HG03108 (cell line): ENCODE measurements around the gene NFYA.

ENCODE experiments used
- ATAC-seq: cut with Tn5 transposase; IDR thresholded peaks from one replicate; pipeline ENCODE4 v1.9.1; 2021; ENCODE audit warnings: moderate library complexity; ENCODE audit not compliant: unreplicated experiment

NFYA gene

GRCh38 chr6:41072836-41073202 is at the start of gene NFYA:
TSS of gene NFYA (plus strand) at chr6:41072974. CDS start at chr6:41079090, 6,116 bp downstream.
- peak; percentile 62 for ATAC-seq

- ATAC-seq: no peak
These were observed 49.7 kb upstream of the NFYA start for GRCh38 chr6:41023114-41023513.

- no peak for ATAC-seq
These were observed 46.7 kb upstream of the NFYA start for GRCh38 chr6:41025966-41026530.

- no peak for ATAC-seq
These were observed 45.5 kb upstream of the NFYA start for GRCh38 chr6:41027241-41027640.

GRCh38 chr6:41027799-41028560 is 44.8 kb upstream of the NFYA start:
- peak; percentile 77 for ATAC-seq

GRCh38 chr6:41028561-41029412 is 44.0 kb upstream of the NFYA start:
- ATAC-seq: peak; percentile 35

GRCh38 chr6:41032830-41033229 is 39.9 kb upstream of the NFYA start:
- no peak for ATAC-seq

- ATAC-seq: no peak
These were observed 39.0 kb upstream of the NFYA start for GRCh38 chr6:41033776-41034175.

GRCh38 chr6:41036186-41036585 is 36.6 kb upstream of the NFYA start:
- no peak for ATAC-seq

- ATAC-seq: no peak
These were observed 36.2 kb upstream of the NFYA start for GRCh38 chr6:41036601-41037000.

- no peak for ATAC-seq
These were observed 35.5 kb upstream of the NFYA start for GRCh38 chr6:41037107-41037900.

- ATAC-seq: no peak
These were observed 34.6 kb upstream of the NFYA start for GRCh38 chr6:41038205-41038604.

- no peak for ATAC-seq
These were observed 33.4 kb upstream of the NFYA start, which contains the start of gene UNC5CL for GRCh38 chr6:41039060-41039998. TSS of gene UNC5CL (minus strand) at chr6:41039221. CDS start at chr6:41035074, 4,147 bp downstream.

- no peak for ATAC-seq
These were observed 32.5 kb upstream of the NFYA start for GRCh38 chr6:41040101-41040939.

- ATAC-seq: no peak
These were observed 31.7 kb upstream of the NFYA start for GRCh38 chr6:41040940-41041536.

GRCh38 chr6:41042226-41043055 is 30.3 kb upstream of the NFYA start, which contains the start of gene TSPO2:
TSS of gene TSPO2 (plus strand) at chr6:41042467. CDS start at chr6:41042986, 519 bp downstream.
- ATAC-seq: no peak

- ATAC-seq: no peak
These were observed 29.6 kb upstream of the NFYA start for GRCh38 chr6:41043151-41043550.
